WI38 (cell line): ENCODE measurements around the gene ACSL6.

Experiments
- H3K4me3 ChIP-seq: 2 replicates; pipeline ENCODE4 v1.5.1; 2011; ENCODE audit warnings: low read depth, mild to moderate bottlenecking, control low read depth, low read length
- TF ChIP-seq, protein P1 (sequence below): IDR thresholded peaks from 2 replicates; pipeline ENCODE4 v1.5.1; 2012; ENCODE audit warnings: low read depth, mild to moderate bottlenecking, control low read depth, low read length

Gene ACSL6

GRCh38 chr5:132001647-132002561, 9.6 kb downstream of the ACSL6 start:
- no peak overlapping the region for H3K4me3 ChIP-seq
- TF ChIP-seq, protein P1, sequence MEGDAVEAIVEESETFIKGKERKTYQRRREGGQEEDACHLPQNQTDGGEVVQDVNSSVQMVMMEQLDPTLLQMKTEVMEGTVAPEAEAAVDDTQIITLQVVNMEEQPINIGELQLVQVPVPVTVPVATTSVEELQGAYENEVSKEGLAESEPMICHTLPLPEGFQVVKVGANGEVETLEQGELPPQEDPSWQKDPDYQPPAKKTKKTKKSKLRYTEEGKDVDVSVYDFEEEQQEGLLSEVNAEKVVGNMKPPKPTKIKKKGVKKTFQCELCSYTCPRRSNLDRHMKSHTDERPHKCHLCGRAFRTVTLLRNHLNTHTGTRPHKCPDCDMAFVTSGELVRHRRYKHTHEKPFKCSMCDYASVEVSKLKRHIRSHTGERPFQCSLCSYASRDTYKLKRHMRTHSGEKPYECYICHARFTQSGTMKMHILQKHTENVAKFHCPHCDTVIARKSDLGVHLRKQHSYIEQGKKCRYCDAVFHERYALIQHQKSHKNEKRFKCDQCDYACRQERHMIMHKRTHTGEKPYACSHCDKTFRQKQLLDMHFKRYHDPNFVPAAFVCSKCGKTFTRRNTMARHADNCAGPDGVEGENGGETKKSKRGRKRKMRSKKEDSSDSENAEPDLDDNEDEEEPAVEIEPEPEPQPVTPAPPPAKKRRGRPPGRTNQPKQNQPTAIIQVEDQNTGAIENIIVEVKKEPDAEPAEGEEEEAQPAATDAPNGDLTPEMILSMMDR = no peak

GRCh38 chr5:132000677-132001453, 10.6 kb downstream of the ACSL6 start:
- H3K4me3 ChIP-seq = no peak overlapping the region
- TF ChIP-seq, protein P1 = no peak

DNA sequence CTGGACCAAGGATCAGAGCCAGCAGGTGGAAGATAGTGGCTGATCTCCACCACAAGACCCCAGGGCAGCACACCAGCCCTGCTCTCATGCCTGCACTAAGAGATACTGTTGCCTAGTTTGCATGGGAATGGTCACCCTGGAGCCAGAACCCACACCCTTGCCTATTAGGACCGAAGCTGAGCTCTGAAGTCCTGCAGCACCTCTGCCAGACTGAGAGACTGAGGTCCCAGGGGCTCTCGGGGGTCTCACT, 11.3 kb downstream of the ACSL6 start:
- no peak overlapping the region for H3K4me3 ChIP-seq
- TF ChIP-seq, protein P1 = no peak

- TF ChIP-seq, protein P1 = no peak
- H3K4me3 ChIP-seq = no peak overlapping the region
Observed at GRCh38 chr5:131999441-132000240, 11.8 kb downstream of the ACSL6 start.

DNA sequence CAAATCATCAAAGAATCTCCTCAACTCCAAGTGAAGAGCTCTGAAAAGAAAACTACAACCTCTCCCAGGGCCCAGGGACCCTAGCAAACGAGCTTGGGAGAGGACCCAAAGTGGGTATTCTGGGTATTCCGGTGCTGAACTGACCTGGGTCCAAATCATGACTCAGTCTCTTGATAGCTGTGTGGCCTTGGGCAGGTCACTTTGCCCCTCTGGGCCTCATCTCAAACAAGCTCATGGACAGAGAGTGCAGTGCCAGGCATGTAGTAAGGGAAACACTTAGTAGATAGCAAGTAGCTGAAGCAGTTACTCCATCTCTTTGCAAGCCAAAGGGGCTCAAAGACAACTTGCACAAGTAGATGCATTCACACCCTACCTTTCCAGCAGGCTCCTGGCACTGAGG, 12.4 kb downstream of the ACSL6 start:
- no peak overlapping the region for H3K4me3 ChIP-seq
- TF ChIP-seq, protein P1 = no peak

- TF ChIP-seq, protein P1 = no peak
- no peak overlapping the region for H3K4me3 ChIP-seq
Observed at GRCh38 chr5:131998431-131999040, 12.9 kb downstream of the ACSL6 start.
